ACHN (cell line): Measurements from ENCODE around the gene BATF2.
A peak's percentile ranks its signal among the peaks of the same experiment; 100 is the strongest.

Source experiments
- DNase-seq: peaks from one replicate; pipeline ENCODE4 v3.0.0-alpha.2; 2015
- in situ Hi-C: cut with HindIII; loops from 2 replicates; pipeline ENCODE4 v1.10.0; 2017; ENCODE audit warnings: low sequenced_read_pairs, low pct_ligation_motif_present, low pct_unique_long_range_greater_than_20kb

BATF2 gene

GRCh38 chr11:64974124-64974523 lies 22.6 kb downstream of the BATF2 start:
- in situ Hi-C loops: no loop called here
- DNase-seq: no peak

- in situ Hi-C loops: no loop called here
- DNase-seq: peak; percentile 60
Measured at GRCh38 chr11:64971421-64972233, 25.1 kb downstream of the BATF2 start, which contains the start of gene MAJIN. MAJIN (minus strand) TSS chr11:64972108; CDS start chr11:64959405, 12,703 bp downstream.

- in situ Hi-C loops: no loop called here
- no peak for DNase-seq
Measured at GRCh38 chr11:64970731-64971151, 26.0 kb downstream of the BATF2 start.

- DNase-seq: no peak
- in situ Hi-C loops: no loop called here
Measured at GRCh38 chr11:64969209-64969608, 27.6 kb downstream of the BATF2 start.

- in situ Hi-C loops: no loop called here
- no peak for DNase-seq
Measured at GRCh38 chr11:64967375-64967774, 29.4 kb downstream of the BATF2 start.

GRCh38 chr11:64963072-64963631 lies 33.6 kb downstream of the BATF2 start:
- in situ Hi-C loops: no loop called here
- no peak for DNase-seq

GRCh38 chr11:64960719-64961118 lies 36.1 kb downstream of the BATF2 start:
- in situ Hi-C loops: no loop called here
- DNase-seq: no peak

GRCh38 chr11:64959498-64959897 lies 37.3 kb downstream of the BATF2 start:
- in situ Hi-C loops: no loop called here
- DNase-seq: no peak

- in situ Hi-C loops: no loop called here
- no peak for DNase-seq
Measured at GRCh38 chr11:64954201-64954600, 42.6 kb downstream of the BATF2 start.

- in situ Hi-C loops: no loop called here
Measured at GRCh38 chr11:64951529-64951928, 45.2 kb downstream of the BATF2 start.

GRCh38 chr11:64947208-64947814 lies 49.5 kb downstream of the BATF2 start:
- no peak for DNase-seq
- in situ Hi-C loops: no loop called here

More at GRCh38 chr11:64951529-64951928, 45.2 kb downstream of the BATF2 start:
- no peak for DNase-seq
